GM18520 (cell line): ENCODE results near the gene ASIC1.

ENCODE experiments used
- ATAC-seq: cut with Tn5 transposase; IDR thresholded peaks from one replicate; pipeline ENCODE4 v1.9.1; 2021; ENCODE audit not compliant: unreplicated experiment

ASIC1 gene

DNA sequence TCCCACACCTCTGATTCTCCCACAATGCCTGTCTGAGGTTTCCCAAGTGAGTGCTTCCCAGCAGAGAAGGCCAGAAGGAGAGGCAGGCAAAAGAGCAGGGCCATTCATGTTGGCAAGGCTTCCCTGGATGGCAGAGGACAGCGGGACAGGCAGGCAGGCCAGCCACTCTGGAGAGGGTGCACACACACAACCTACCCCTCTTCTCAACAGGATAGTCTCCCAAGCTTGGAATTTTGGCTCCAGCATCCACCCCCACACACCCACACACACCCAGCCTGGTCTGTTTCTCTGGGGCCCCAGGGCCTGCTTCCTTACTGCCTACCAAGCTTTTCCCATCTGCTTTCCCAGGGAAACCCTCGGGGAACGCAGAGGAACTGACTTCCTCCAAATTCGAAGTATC is 16.7 kb upstream of the ASIC1 start:
- ATAC-seq, result no peak

- no peak for ATAC-seq
Observed at GRCh38 chr12:50041062-50041860, 16.1 kb upstream of the ASIC1 start.

- no peak for ATAC-seq
Observed at GRCh38 chr12:50041962-50042361, 15.4 kb upstream of the ASIC1 start.

DNA sequence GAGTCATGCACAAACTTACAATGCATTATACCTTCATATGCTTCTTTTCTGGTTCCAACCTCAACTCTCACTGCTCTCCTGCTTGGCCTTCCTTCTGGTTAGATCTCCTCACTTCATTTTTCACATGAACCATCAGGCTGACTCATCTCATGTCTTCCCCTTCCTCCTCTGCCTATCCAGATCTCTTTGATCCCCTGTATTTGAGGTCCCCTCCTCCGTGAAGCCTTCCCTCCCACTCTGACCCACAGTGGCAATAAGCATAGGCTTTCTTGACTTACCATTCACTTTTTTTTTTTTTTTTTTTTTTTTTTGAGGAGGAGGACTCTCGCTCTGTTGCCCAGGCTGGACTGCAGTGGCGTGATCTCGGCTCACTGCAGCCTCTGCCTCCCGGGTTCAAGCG is 14.7 kb upstream of the ASIC1 start:
- ATAC-seq, result no peak

GRCh38 chr12:50043308-50043707 is 14.1 kb upstream of the ASIC1 start:
- ATAC-seq, result no peak

- no peak for ATAC-seq
Observed at GRCh38 chr12:50043854-50044253, 13.5 kb upstream of the ASIC1 start.

DNA sequence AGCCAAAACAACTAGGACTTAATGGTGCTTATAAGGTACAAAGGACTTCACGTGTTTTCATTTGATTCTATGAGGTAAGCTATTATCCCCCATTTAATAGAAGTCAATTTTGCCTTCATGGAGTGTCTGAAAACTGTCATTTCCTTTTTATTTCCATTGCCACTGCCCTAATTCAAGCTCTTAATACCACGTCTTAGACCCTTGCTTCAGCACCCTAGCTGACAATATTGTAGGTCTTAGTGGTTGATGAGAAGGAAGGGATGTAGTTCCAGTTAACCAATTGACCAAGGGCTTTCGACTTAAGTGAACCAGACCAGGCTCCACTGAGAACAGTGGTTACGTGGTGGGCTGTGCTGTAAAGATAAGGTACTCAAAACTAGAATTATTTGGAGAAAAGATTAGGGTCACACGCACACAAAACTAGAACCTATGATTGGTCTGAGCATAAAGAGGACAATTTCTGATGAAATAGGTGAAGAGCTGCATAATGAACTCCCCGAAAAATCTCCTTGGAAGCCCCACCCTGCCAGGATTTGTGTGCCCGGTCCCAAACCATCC is 9.6 kb upstream of the ASIC1 start:
- no peak for ATAC-seq

DNA sequence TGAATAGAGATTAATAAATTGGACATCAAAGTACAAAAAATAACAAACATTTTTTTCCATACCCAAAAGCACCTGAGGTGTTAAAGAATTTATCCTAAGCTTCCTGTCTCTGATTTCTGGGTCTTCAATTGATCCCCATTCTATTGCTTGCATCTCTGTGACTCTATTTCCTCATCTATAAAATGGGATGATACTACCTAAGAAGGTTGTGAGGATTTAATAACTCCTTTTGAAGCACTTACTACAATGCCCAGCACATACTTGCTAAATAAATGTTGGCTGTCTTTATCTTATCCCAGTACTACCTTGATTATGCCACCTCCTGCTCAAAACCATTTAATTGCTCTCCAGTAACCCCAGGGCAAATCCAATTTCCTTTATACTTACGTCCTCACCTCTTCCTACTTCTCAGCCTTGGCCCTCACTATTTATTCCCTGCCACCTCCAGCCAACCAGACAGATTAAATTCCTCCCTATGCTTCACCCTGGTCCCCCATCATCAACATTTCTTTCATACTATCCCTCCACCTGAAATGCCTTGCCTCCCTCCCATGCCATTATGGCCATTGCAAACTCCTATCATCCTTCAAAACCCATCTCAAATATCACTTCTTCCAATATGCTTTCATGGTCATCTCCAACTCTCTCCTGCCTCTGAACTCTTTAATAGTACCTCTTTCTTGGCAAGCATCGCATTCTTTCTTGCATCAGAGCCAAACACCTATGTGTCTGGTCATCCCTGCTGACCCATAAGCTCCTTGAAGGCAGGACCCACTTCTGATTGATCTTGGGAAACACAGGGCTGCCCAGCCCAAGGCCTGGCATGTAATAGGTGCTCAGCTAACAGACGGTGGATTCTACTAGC is 7.9 kb upstream of the ASIC1 start:
- no peak for ATAC-seq

DNA sequence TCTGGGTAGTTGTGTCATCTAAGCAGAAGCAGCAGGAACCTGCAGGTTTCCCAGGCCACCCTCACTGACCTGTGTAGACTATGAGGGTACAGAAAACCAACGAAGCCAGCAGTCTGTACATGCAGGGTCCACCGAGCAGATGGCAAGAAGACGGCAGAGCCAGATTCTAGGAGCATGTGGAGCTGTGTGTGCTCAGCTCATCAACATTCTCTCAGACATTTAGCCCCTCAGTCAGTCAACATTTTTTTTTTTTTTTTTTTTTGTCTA is 7.3 kb upstream of the ASIC1 start:
- no peak for ATAC-seq

DNA sequence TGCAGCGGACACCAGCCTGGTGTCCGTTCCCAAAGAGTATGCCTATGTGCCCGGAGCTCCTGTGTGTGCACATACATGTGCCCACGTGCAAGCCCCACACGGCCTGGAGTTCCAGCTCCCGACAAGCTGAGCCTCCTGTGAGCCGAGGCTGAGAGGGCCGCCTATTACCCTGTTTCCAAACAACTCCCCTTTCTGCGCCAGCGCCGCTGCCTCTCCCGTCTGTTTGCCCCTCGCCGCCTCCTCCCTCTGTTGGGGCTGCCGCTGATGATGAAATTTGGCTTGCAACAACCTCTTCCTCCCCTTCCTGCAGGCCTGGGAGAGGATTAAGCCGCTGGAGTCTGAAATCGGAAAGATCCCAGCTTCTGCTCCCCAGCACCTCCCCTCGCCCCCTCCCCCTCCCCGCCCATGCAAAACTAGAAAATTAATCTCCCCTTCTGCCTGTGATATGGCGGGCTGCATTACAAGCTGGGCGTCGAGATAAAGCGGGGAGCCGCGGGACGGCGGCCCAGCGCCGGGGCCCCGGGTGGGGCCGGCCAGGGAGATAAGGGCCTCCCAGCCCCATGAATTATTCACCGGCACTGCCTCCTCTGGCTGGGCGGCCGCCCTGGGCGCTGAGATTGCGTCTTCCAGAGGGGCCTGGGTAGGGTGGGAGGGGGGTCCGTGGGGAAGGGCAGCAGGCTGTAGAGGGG is 6.8 kb upstream of the ASIC1 start:
- ATAC-seq, result no peak

GRCh38 chr12:50051101-50051806 is 6.1 kb upstream of the ASIC1 start:
- no peak for ATAC-seq

DNA sequence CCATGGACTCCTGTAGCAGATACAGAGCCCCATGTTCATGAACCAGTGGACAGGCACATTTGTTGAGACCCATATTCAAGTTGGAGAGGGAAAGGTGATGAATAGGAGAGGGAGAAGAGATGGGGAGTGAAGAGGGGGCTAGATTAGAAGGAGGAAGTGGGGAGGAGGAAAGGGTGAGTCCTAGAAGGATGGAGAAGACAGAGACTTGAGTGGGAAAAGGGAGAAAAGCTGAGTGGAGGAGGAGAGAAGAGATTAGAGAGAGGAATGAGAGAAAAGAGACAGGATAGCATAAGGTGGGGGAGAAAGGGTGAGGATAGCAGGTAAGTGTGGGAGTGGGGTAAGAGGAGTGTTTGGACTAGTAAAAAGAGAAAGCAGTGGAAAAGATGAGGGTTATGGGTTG is 4.9 kb upstream of the ASIC1 start:
- ATAC-seq, result no peak

DNA sequence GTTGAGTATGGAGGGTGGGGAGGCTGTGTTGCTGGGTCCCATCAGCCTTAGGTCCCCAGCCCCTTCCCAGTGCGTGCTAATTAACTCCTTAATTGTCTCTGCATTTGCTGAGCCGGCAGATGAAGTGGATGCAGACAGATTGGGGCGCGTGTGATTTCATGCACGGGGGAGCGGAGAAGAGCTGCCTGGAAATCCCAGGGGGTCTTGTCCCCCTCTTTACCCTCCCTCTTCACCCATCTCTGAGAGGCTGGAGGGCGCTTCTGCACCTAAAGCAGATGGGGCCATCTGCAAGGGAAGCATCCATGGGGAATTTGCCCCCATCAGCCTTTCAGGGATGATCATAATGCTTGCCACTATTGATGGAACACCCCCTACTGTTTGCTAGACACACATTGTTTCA is 4.4 kb upstream of the ASIC1 start:
- no peak for ATAC-seq

DNA sequence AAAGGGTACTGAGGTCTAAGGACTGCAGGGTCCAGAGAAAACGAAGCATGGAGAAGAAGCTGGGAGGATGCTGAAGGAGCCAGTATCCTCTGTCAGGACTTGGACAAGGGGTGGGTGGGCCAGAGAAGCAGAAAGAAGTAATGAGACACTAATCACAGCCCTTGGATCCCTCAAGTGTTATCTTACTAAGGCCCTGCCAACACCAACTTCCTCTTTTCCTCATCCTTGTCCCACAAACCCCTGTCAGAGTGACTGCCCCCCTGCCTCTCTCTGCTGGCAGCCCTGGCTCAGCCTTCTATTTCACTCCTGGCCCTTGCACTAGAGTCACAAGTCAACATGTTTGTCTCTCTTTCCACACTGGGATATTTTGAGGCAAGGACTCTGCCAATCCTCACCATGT is 3.8 kb upstream of the ASIC1 start:
- no peak for ATAC-seq

- ATAC-seq, result no peak
Observed at GRCh38 chr12:50055831-50056638, 1.4 kb upstream of the ASIC1 start.

GRCh38 chr12:50056639-50056976 is 788 bp upstream of the ASIC1 start:
- ATAC-seq, result no peak

GRCh38 chr12:50057896-50058670 is 687 bp downstream of the ASIC1 start:
- ATAC-seq, result no peak

DNA sequence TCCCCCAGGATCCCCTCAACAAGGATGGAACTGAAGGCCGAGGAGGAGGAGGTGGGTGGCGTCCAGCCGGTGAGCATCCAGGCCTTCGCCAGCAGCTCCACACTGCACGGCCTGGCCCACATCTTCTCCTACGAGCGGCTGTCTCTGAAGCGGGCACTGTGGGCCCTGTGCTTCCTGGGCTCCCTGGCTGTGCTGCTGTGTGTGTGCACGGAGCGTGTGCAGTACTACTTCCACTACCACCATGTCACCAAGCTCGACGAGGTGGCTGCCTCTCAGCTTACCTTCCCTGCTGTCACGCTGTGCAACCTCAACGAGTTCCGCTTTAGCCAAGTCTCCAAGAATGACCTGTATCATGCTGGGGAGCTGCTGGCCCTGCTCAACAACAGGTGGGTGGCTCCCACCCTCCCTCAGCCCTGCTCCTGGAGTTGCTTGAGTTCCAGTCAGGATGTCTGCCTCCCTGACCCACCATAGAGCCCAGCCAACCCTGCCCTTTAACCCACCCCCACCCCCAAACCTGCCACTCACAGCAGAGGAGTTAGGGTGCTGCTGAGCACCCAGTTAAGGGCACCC is 1.4 kb downstream of the ASIC1 start:
- no peak for ATAC-seq

- ATAC-seq, result no peak
Observed at GRCh38 chr12:50059440-50060119, 2.2 kb downstream of the ASIC1 start.
